Measurements from ENCODE around the gene ACTL6A. TPM values are rescaled to one million over a fixed set of nuclear protein-coding genes. Genes with fewer than 3 reads are reported as not detected.

ACTL6A gene
- total RNA-seq, 2 donors from 2014 or later: 59.9 to 67.4 TPM

- Mint-ChIP-seq H3K4me1 (peaks cover 15% of the 10 kb centered on the region), H3K9me3 (no peaks in the 10 kb centered on the region), H3K36me3 (ENCODE audit: low read depth) (no peaks in the 10 kb centered on the region), H3K27me3 (ENCODE audit: insufficient read depth) (peaks cover 16% of the 10 kb centered on the region), H3K27ac (no peak overlapping the region), H3K4me3 (no peak overlapping the region)
- Histone ChIP-seq H3K27ac (ENCODE audit: low read depth, low read length) (no peak overlapping the region), H3K9ac (ENCODE audit: extremely low read depth, low read length, poor library complexity, severe bottlenecking) (no peak overlapping the region), H3K36me3 (ENCODE audit: control insufficient read depth, insufficient read depth, low read length) (no peaks in the 10 kb centered on the region), H3K4me1 (ENCODE audit: control insufficient read depth, insufficient read depth, low read length) (no peaks in the 10 kb centered on the region), H3K4me3 (ENCODE audit: low read length) (no peak overlapping the region), H3K9me3 (ENCODE audit: control insufficient read depth, low read length) (no peaks in the 10 kb centered on the region), H3K27me3 (ENCODE audit: control insufficient read depth, insufficient read depth, low read length, poor library complexity, severe bottlenecking) (no peaks in the 10 kb centered on the region)
- 100% methylated on average over 1 to 2 of the region's 2 CpGs for WGBS, 2 experiments (ENCODE audit: insufficient coverage in 1 of 2, insufficient read length in 1 of 2)
- peak; percentile 21 for DNase-seq
- TF ChIP-seq CTCF (conservative IDR thresholded peaks at IDR 0.05): no peak
These were observed 17.6 kb upstream of the ACTL6A start for GRCh38 chr3:179544981-179545645.

- TF ChIP-seq CTCF (conservative IDR thresholded peaks at IDR 0.05): no peak
- Mint-ChIP-seq H3K4me3 (no peak overlapping the region), H3K36me3 (ENCODE audit: low read depth) (no peaks in the 10 kb centered on the region), H3K9me3 (no peaks in the 10 kb centered on the region), H3K27ac (peak overlapping the region; percentile 12), H3K27me3 (ENCODE audit: insufficient read depth) (peaks cover 16% of the 10 kb centered on the region), H3K4me1 (peaks cover 15% of the 10 kb centered on the region)
- Histone ChIP-seq H3K4me3 (ENCODE audit: low read length) (no peak overlapping the region), H3K27ac (ENCODE audit: low read depth, low read length) (no peak overlapping the region), H3K9ac (ENCODE audit: extremely low read depth, low read length, poor library complexity, severe bottlenecking) (no peak overlapping the region), H3K36me3 (ENCODE audit: control insufficient read depth, insufficient read depth, low read length) (no peaks in the 10 kb centered on the region), H3K4me1 (ENCODE audit: control insufficient read depth, insufficient read depth, low read length) (no peaks in the 10 kb centered on the region), H3K27me3 (ENCODE audit: control insufficient read depth, insufficient read depth, low read length, poor library complexity, severe bottlenecking) (no peaks in the 10 kb centered on the region), H3K9me3 (ENCODE audit: control insufficient read depth, low read length) (no peaks in the 10 kb centered on the region)
- WGBS, 2 experiments (ENCODE audit: insufficient coverage in 1 of 2, insufficient read length in 1 of 2): 81 to 83% methylated on average over 2 of the region's 2 CpGs
- peak; percentile 72 for DNase-seq
These were observed 15.9 kb upstream of the ACTL6A start for GRCh38 chr3:179546814-179547241.

- H3K27me3 Mint-ChIP-seq (ENCODE audit: insufficient read depth): peaks cover 3% of the 10 kb centered on the region
- no peaks in the 10 kb centered on the region for H3K36me3 Mint-ChIP-seq (ENCODE audit: low read depth)
- no peak overlapping the region for H3K4me3 Mint-ChIP-seq
- no peak overlapping the region for H3K27ac Mint-ChIP-seq
- H3K4me1 Mint-ChIP-seq: peaks cover 15% of the 10 kb centered on the region
- TF ChIP-seq CTCF (conservative IDR thresholded peaks at IDR 0.05): no peak
- no peak overlapping the region for H3K27ac ChIP-seq (ENCODE audit: low read depth, low read length)
- DNase-seq: no peak
- H3K4me3 ChIP-seq (ENCODE audit: low read length): no peak overlapping the region
- H3K9me3 Mint-ChIP-seq: no peaks in the 10 kb centered on the region
- H3K36me3 ChIP-seq (ENCODE audit: control insufficient read depth, insufficient read depth, low read length): no peaks in the 10 kb centered on the region
- whole genome bisulfite sequencing, 2 experiments (ENCODE audit: insufficient coverage in 1 of 2, insufficient read length in 1 of 2): 92 to 100% methylated on average over 2 to 3 of the region's 4 CpGs
- no peaks in the 10 kb centered on the region for H3K4me1 ChIP-seq (ENCODE audit: control insufficient read depth, insufficient read depth, low read length)
- H3K27me3 ChIP-seq (ENCODE audit: control insufficient read depth, insufficient read depth, low read length, poor library complexity, severe bottlenecking): no peaks in the 10 kb centered on the region
- H3K9me3 ChIP-seq (ENCODE audit: control insufficient read depth, low read length): no peaks in the 10 kb centered on the region
- no peak overlapping the region for H3K9ac ChIP-seq (ENCODE audit: extremely low read depth, low read length, poor library complexity, severe bottlenecking)
These were observed 11.2 kb upstream of the ACTL6A start for GRCh38 chr3:179551349-179552105.

Measured in endodermal cell (in vitro differentiated cells).